Activated naive CD4-positive, alpha-beta T cell treated with anti-CD3 and anti-CD28 coated beads for 36 hours (primary cell): ENCODE measurements around the gene ABCD1. TPM values are rescaled to one million over a fixed set of nuclear protein-coding genes. Genes with fewer than 3 reads are reported as not detected.

Experiments
- CTCF ChIA-PET: fragments of 350-600 bp; sonication (Branson Sonifier 250); formaldehyde crosslinking; loops from one replicate; lab custom pipeline; 2021; ENCODE audit warnings: antibody characterized with exemption; lab: Charles Lee
- DNase-seq: peaks from one replicate; pipeline ENCODE4 v3.0.0-alpha.2; 2020
- H3K27ac Mint-ChIP-seq: one replicate; pipeline ENCODE4 v1.8.0; 2021; ENCODE audit warnings: mild to moderate bottlenecking, mixed read lengths
- H3K27me3 Mint-ChIP-seq: one replicate; pipeline ENCODE4 v1.8.0; 2021; ENCODE audit warnings: low read depth, mixed read lengths
- H3K36me3 Mint-ChIP-seq: one replicate; pipeline ENCODE4 v1.8.0; 2021; ENCODE audit warnings: low read depth, mixed read lengths
- H3K4me1 Mint-ChIP-seq: one replicate; pipeline ENCODE4 v1.8.0; 2021; ENCODE audit warnings: low read depth, mixed read lengths
- H3K4me3 Mint-ChIP-seq: one replicate; pipeline ENCODE4 v1.8.0; 2021; ENCODE audit warnings: mild to moderate bottlenecking, moderate library complexity, mixed read lengths
- H3K9me3 Mint-ChIP-seq: one replicate; pipeline ENCODE4 v1.8.0; 2021; ENCODE audit warnings: mixed read lengths
- intact Hi-C: fragments of 100-400 bp; cut with micrococcal nuclease; formaldehyde crosslinking; loops from one replicate; pipeline ENCODE4 v1.15.1; 2023
- total RNA-seq, 2 experiments: library from RNA; stranded (reverse); gene quantifications; one replicate each; pipeline ENCODE4 v1.2.3, GENCODE V29; 2021

Gene ABCD1
- total RNA-seq, 2 experiments from 2014 or later, result 2.5 to 3.4 TPM

DNA sequence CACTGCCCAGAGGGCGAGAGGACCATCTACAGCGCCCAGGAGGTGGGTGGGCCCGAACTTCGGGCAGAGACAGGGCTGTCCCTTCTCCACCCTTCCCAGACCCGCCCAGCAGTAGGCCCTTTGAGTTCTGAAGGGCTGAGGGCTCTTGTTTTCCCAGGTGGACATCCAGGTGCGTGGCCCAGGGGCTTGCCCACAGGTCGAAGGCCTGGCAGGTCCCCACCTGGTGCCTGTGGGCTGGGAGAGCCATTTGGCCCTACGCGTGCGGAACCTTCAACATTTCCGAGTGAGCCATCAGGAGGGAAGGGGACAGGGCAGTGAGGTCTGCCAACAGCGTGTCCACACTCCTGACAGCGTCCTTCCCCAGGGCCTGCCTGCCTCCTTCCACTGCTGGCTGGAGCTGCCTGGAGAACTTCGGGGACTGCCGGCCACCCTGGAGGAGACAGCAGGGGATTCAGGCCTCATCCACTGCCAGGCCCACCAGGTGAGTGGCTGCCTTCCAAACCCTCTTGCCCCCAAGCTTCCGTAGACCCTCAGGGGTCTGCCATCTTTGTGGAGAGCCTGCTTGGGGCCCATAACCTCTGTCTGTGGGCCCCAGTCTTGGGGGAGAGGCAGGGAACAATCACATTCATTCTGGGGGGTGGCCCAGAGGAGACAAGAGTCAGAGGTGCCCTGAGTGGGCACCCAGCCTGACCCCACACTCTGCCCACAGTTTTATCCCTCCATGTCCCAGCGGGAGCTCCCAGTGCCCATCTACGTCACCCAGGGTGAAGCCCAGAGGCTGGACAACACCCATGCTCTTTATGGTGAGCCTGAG lies 46.2 kb downstream of the ABCD1 start:
- no peak overlapping the region for H3K4me3 Mint-ChIP-seq
- DNase-seq, result no peak
- H3K4me1 Mint-ChIP-seq, result peaks cover 6% of the 10 kb centered on the region
- no peak overlapping the region for H3K27ac Mint-ChIP-seq
- H3K9me3 Mint-ChIP-seq, result no peaks in the 10 kb centered on the region
- intact Hi-C loops, result no loop called here
- no peaks in the 10 kb centered on the region for H3K36me3 Mint-ChIP-seq
- CTCF ChIA-PET, result no interaction called here
- no peaks in the 10 kb centered on the region for H3K27me3 Mint-ChIP-seq

GRCh38 chrX:153771415-153772315 lies 47.0 kb downstream of the ABCD1 start:
- no peak for DNase-seq
- CTCF ChIA-PET, result no interaction called here
- no peaks in the 10 kb centered on the region for H3K36me3 Mint-ChIP-seq
- H3K9me3 Mint-ChIP-seq, result no peaks in the 10 kb centered on the region
- no peaks in the 10 kb centered on the region for H3K27me3 Mint-ChIP-seq
- no peak overlapping the region for H3K27ac Mint-ChIP-seq
- H3K4me1 Mint-ChIP-seq, result peaks cover 3% of the 10 kb centered on the region
- intact Hi-C loops, result no loop called here
- no peak overlapping the region for H3K4me3 Mint-ChIP-seq

DNA sequence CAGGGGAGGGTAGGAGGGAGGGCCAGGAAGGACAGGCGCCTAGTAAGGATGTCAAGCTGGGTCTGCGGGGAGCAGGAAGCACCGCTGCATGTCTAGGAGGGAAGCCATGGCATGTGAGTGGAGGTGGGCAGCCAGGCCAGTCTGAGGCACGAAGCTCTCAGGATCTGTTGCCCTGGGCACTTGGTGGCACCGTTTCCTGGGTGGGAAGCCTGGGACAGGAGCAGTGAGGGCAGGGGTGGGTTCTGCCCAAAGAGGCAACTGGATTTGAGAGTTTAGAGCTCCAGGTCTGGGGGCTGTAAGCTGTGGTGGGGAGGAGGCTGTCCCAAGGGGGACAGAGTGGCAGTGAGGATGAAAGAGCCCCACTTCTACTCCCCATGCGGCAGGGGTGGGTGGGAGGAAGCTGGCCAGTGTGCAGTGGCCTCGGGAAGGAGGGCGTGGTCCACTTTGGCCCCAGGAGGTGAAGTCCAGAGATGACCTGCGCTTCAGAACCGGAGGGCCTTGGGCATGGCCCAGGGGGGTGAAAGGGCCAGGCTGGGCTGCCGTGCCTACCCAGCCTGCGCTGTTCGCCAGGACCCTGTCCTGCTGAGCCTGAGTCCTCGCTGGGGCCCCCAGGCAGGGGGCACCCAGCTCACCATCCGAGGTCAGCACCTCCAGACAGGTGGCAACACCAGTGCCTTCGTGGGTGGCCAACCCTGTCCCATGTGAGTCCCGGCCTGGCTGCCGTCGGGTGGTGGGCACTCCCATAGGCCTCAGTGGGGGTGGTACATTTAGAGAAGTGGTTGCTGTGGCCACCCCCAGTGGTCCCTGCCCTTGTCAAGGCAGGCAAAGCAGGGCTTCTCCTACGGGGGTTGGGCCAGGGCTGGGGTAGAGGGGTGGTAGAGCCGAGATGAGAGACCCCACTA lies 47.9 kb downstream of the ABCD1 start:
- no peaks in the 10 kb centered on the region for H3K4me1 Mint-ChIP-seq
- no peak for DNase-seq
- H3K27me3 Mint-ChIP-seq, result no peaks in the 10 kb centered on the region
- no peaks in the 10 kb centered on the region for H3K36me3 Mint-ChIP-seq
- CTCF ChIA-PET, result no interaction called here
- intact Hi-C loops, result no loop called here
- no peak overlapping the region for H3K4me3 Mint-ChIP-seq
- no peaks in the 10 kb centered on the region for H3K9me3 Mint-ChIP-seq
- no peak overlapping the region for H3K27ac Mint-ChIP-seq

GRCh38 chrX:153773218-153773611 lies 48.6 kb downstream of the ABCD1 start:
- intact Hi-C loops, result no loop called here
- CTCF ChIA-PET, result no interaction called here
- Mint-ChIP-seq H3K4me3 (no peak overlapping the region), H3K36me3 (no peaks in the 10 kb centered on the region), H3K9me3 (no peaks in the 10 kb centered on the region), H3K27ac (no peak overlapping the region), H3K27me3 (no peaks in the 10 kb centered on the region), H3K4me1 (no peaks in the 10 kb centered on the region)
- DNase-seq, result no peak

- Mint-ChIP-seq H3K4me1 (no peaks in the 10 kb centered on the region), H3K27ac (no peak overlapping the region), H3K4me3 (no peak overlapping the region), H3K9me3 (no peaks in the 10 kb centered on the region), H3K27me3 (no peaks in the 10 kb centered on the region), H3K36me3 (no peaks in the 10 kb centered on the region)
- intact Hi-C loops, result no loop called here
- CTCF ChIA-PET, result no interaction called here
- no peak for DNase-seq
Measured at GRCh38 chrX:153773741-153774575, 49.3 kb downstream of the ABCD1 start.

GRCh38 chrX:153774576-153775292 lies 50.1 kb downstream of the ABCD1 start:
- intact Hi-C loops, result no loop called here
- Mint-ChIP-seq H3K27ac (no peak overlapping the region), H3K27me3 (no peaks in the 10 kb centered on the region), H3K9me3 (no peaks in the 10 kb centered on the region), H3K4me3 (no peak overlapping the region), H3K4me1 (peaks cover under 1% of the 10 kb centered on the region), H3K36me3 (no peaks in the 10 kb centered on the region)
- CTCF ChIA-PET, result interaction anchor here (0.6 kb wide), 1 partner anchor 158 kb away, joined by 3 read pairs; no protein-coding TSS in a partner anchor
- no peak for DNase-seq

GRCh38 chrX:153775293-153776119 lies 50.9 kb downstream of the ABCD1 start:
- H3K4me3 Mint-ChIP-seq, result no peak overlapping the region
- H3K9me3 Mint-ChIP-seq, result no peaks in the 10 kb centered on the region
- CTCF ChIA-PET, result interaction anchor here (0.6 kb wide), 1 partner anchor 158 kb away, joined by 3 read pairs; no protein-coding TSS in a partner anchor
- DNase-seq, result no peak
- no peak overlapping the region for H3K27ac Mint-ChIP-seq
- peaks cover 5% of the 10 kb centered on the region for H3K27me3 Mint-ChIP-seq
- intact Hi-C loops, result no loop called here
- peaks cover 8% of the 10 kb centered on the region for H3K4me1 Mint-ChIP-seq
- no peaks in the 10 kb centered on the region for H3K36me3 Mint-ChIP-seq

GRCh38 chrX:153776120-153776599 lies 51.5 kb downstream of the ABCD1 start:
- intact Hi-C loops, result no loop called here
- no peaks in the 10 kb centered on the region for H3K36me3 Mint-ChIP-seq
- H3K4me1 Mint-ChIP-seq, result peaks cover 8% of the 10 kb centered on the region
- H3K9me3 Mint-ChIP-seq, result no peaks in the 10 kb centered on the region
- DNase-seq, result no peak
- no peak overlapping the region for H3K4me3 Mint-ChIP-seq
- H3K27me3 Mint-ChIP-seq, result peaks cover 5% of the 10 kb centered on the region
- H3K27ac Mint-ChIP-seq, result no peak overlapping the region
- CTCF ChIA-PET, result no interaction called here

DNA sequence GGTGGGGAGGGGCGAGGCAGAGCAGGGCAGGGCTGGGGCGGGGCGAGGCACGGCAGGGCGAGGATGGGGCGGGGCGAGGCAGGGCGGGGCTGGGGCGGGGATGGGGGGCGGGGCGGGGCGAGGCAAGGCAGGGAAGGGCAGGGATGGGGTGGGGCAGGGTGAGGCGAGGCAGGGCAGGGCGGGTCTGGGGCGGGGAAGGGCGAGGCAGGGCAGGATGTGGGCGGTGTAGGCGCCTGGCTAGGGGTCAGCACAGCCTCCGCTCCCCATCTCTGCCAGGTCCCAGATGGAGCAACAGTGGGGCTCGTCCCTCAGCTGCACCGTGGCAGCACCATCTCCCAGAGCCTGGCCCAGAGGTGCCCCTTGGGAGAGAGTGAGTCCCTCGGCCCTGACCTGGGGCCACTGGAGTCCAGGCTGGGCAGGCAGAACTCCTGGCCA lies 52.0 kb downstream of the ABCD1 start:
- intact Hi-C loops, result no loop called here
- Mint-ChIP-seq H3K27me3 (peaks cover 5% of the 10 kb centered on the region), H3K27ac (no peak overlapping the region), H3K4me3 (no peak overlapping the region), H3K9me3 (no peaks in the 10 kb centered on the region), H3K4me1 (peaks cover 8% of the 10 kb centered on the region), H3K36me3 (no peaks in the 10 kb centered on the region)
- CTCF ChIA-PET, result no interaction called here
- no peak for DNase-seq
